Measurements from ENCODE around the gene SMTNL2.
"Not testable (repeated sequence)": the region's sequence is repeated elsewhere in the genome, so short reads cannot be mapped to it uniquely, and the experiment has no call there.

SMTNL2 gene

GRCh38 chr17:4638766-4639165 lies 54.4 kb downstream of the SMTNL2 start:
- DNase-seq = not testable (repeated sequence)

GRCh38 chr17:4639301-4640059 lies 55.2 kb downstream of the SMTNL2 start:
- DNase-seq = not testable (repeated sequence)

- not testable (repeated sequence) for DNase-seq
Measured at GRCh38 chr17:4640569-4641188, 56.4 kb downstream of the SMTNL2 start.

- DNase-seq = no peak
Measured at GRCh38 chr17:4641297-4642195, 57.2 kb downstream of the SMTNL2 start, which contains the start of gene ALOX15. TSS of gene ALOX15 (minus strand) at chr17:4641678. CDS start at chr17:4641651, 27 bp downstream.

- DNase-seq = no peak
Measured at GRCh38 chr17:4642286-4642685, 58.0 kb downstream of the SMTNL2 start.

- no peak for DNase-seq
Measured at GRCh38 chr17:4643676-4644075, 59.3 kb downstream of the SMTNL2 start.

- DNase-seq = no peak
Measured at GRCh38 chr17:4645642-4646041, 61.3 kb downstream of the SMTNL2 start.

GRCh38 chr17:4648741-4649140 lies 64.4 kb downstream of the SMTNL2 start:
- DNase-seq = no peak

- no peak for DNase-seq
Measured at GRCh38 chr17:4652997-4653396, 68.7 kb downstream of the SMTNL2 start.

- DNase-seq = not testable (repeated sequence)
Measured at GRCh38 chr17:4655933-4656332, 71.6 kb downstream of the SMTNL2 start.

- no peak for DNase-seq
Measured at GRCh38 chr17:4657678-4658077, 73.3 kb downstream of the SMTNL2 start.
